Activated effector memory CD4-positive, alpha-beta T cell treated with Interleukin-2 at 50 U/mL for 16 hours (primary cell): Measurements from ENCODE around the gene FEN1.

Experiments
- DNase-seq: peaks from one replicate; pipeline ENCODE4 v3.0.0-alpha.2; 2020

FEN1 gene

DNA sequence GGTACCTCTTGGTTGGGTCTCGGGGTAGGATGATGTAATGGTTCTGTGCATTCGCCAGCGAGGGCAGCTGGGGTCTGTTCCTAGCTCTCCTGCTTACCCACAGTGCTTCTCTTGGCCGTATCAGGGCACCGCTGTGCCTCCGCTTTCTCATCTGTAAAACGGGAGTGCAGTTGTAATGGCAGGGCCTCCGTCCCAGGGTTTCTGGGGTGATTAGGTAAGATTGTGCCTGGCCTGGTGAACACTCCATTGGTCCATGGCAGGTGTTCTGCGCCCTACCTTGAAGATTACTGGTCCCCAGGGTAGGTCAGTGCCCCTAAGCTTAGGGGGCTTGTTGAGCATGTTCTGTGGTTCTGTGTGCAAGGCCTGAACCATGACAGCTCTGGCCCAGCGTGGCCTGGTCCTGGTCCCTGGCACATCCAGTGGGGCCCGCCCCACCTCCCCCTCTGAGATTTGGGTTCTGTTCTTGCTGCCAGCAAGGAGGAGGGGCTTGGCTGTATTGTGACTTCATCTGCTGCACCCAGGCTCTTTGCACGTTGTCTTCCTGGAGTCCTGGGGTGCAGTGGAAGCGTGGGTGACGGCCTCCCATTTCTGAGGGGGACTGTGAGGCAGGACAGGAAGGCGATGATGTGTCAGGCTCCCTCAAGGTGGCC, 35.4 kb upstream of the FEN1 start:
- no peak for DNase-seq

- no peak for DNase-seq
Measured at GRCh38 chr11:61760946-61761345, 31.8 kb upstream of the FEN1 start.

- DNase-seq: no peak
Measured at GRCh38 chr11:61761440-61762222, 31.1 kb upstream of the FEN1 start.

DNA sequence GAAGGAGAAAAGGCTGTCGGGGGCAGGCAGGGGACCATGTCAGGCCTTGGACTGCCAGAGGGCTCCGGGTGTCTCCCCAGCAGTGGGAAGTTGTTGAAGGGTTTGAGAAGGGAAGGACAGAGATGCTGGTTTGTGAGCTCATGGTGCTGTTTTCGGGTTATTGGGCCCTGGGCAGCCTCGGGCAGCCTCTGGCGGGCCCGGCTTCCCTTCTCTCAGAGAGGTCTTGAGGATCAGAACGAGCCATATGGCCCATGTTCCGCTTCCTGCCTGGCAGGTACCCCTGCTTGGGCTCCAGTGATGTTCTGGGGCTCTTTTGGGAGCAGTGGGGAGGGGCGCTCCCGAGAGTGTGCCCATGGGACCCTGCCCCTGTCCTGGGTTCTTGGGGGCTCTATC, 30.5 kb upstream of the FEN1 start:
- DNase-seq: no peak

- no peak for DNase-seq
Measured at GRCh38 chr11:61762798-61763197, 29.9 kb upstream of the FEN1 start.

DNA sequence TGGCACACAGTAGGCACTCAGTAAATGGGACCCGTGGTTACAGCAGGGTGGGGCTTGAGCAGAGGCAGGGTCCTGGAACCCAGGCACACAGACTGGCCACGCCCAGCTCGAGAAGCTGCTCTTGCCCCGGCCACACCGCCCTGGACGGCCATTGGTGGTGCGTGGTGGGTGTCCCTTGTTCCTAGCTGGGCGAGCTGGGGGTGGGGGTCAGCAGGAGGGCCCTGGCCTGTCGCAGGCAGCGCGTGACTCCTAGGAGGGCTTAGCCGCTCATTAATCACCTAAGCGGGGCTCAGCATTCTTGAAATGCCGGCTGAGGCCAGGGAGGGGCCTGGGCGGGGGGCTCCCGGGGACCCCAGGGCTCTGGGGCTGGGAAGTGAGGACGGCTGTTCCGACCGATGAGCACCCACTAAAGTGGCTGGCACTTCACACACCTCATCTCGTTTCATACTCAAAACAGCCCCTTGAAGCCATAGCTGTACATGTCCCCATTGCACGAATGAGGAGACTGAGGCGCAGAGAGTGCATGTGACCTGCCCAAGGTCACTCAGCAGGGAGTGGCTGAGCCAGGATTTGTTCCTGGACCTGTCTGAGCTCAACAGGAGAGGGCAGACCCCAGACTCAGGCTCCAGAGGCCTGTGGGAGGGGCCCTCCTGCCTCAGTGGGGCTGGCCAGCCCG, 28.6 kb upstream of the FEN1 start:
- no peak for DNase-seq

- no peak for DNase-seq
Measured at GRCh38 chr11:61764606-61765260, 28.0 kb upstream of the FEN1 start.

DNA sequence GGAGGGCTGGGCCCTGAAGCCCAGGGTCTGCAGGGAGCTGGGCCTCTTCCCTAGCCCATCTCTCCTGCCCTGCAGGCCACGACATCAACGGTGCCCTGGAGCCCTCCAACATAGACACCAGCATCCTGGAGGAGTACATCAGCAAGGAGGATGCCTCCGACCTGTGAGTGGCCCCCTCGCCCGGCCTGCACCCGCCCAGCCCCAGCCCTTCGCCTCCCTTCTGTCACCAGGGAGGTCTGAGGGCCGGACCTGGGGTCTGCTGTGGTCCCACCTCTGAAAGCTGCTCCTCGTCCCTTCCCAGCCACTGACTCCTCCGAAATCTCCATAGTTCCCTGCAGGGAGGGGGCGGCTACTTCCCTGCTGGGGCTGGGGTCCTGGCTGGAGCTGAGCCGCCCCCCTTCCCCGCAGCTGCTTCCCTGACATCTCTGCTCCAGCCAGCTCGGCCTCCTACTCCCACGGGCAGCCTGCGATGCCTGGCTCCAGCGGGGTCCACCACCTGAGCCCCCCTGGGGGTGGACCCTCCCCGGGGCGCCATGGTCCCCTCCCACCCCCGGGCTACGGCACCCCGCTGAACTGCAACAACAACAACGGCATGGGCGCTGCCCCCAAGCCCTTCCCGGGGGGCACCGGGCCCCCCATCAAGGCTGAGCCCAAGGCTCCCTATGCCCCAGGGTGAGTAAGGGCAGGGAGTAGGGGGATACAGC, 27.0 kb upstream of the FEN1 start:
- no peak for DNase-seq

DNA sequence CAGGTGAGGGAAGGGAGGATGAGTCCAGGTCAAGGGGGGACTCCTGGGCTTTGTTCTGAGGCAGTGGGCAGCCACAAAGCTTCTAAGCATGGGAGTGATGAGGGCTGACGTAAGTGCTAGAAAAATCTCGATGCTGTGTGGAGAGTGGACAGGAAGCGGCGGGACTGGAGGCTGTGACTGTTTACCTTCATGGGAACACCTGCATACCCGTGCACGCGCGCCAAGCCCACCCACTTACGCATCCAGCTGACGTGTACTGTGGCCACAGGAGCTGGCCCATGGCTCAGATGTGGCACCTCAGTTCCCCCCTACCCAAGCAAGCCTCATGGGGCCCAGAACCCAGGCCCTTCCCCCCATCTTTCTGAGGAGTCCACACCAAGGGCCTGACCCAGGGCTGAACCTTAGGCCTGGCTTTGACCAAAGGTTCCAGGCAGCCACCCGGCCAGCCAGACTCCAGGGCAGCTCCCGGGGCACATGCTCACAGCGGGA, 26.3 kb upstream of the FEN1 start:
- DNase-seq: no peak

DNA sequence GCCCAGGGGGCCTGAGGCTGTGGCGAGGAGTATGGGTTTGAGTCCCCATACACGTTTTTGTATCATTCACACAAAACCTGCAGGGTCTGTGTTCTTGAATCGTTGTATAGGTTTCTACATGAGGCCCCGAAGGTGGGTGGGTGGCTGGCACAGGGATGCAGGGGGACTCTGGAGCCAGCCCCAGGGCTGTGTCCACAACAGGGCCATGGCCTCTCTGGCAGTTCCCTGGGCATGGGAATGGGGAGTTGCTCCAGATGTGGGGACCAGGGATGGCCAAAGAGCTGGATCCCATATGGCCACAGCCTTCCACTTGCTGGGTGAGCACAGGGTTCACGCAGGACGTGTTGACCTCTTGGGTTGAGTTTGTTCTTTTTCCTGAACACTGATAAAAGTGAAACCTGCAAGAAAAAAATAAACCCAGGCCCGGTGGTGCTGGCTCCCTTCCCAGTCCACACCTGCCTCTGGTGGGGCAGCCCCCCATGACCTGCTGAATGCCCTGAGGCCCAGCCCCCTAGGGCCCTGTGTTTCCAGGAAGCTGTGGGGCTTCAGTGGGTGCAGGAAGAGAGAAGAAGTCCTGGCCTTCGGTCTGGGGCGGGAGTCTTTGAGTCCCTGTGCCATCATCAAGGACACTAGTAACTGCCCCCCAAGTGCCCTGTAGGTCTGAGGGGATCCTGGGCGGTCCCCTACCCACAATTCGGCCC, 24.2 kb upstream of the FEN1 start:
- no peak for DNase-seq

DNA sequence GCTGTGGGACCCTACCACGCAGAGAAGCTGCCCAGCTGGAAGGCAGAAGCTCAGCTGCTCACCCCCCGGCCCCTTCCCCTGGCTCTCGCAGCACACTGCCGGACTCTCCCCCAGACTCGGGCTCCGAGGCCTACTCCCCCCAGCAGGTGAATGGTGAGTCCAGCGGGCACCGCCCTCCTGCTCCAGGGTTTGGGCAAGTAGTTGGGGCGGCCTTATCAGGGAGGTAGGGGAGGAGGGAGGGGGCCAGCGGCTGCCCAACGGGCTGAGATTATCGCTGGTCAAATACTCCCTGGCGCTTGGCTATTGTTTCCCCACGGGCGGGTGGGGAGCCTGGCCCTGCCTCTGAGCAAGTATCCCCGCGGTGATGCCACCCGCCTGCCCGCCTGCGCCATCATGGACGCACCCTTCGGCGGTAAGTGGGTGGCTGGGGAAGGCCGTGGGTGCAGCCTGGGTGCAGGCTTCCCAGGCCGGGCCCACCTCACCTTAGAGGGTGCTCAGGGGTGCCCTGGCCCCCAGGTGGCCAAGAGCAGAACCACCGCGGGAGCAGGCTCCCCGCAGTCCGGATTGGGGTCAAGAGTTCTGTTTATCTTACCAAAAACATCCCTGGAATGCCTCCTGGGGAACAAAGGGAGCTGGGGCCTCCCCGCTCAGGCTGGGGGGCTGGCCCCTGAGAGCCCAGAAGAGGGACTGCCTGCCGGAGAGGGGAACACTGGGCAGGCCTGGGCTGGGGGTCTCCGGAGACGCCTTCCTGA, 23.4 kb upstream of the FEN1 start:
- DNase-seq: no peak

DNA sequence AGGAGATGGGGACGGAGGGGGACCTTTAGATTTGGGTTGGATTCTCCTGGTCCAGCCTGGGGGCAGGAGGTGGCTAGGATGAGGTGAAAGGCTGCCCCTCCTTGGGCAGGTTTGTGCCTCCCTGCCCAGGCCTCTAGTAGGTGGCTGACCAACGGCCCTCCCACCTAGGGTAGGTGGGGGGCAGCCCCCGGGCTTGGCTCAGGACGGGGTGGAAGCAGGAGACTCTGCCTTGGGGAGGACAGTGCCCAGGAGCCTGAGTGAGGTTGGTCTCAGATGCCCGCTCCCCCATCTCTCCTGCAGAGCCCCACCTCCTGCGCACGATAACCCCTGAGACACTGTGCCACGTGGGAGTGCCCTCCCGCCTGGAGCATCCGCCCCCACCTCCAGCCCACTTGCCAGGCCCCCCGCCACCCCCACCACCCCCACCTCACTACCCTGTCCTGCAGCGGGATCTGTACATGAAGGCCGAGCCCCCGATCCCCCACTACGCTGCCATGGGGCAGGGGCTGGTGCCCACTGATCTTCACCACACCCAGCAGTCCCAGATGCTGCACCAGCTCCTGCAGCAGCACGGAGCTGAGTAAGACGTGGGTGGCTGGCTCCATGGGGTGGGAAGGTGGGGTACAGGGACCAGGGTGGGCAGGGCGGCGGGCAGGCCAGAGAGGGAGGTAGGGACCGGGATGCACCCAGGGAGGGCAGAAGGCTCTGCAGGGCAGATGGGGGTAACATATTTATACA, 22.6 kb upstream of the FEN1 start:
- DNase-seq: no peak

- DNase-seq: no peak
Measured at GRCh38 chr11:61771195-61771894, 21.4 kb upstream of the FEN1 start.

DNA sequence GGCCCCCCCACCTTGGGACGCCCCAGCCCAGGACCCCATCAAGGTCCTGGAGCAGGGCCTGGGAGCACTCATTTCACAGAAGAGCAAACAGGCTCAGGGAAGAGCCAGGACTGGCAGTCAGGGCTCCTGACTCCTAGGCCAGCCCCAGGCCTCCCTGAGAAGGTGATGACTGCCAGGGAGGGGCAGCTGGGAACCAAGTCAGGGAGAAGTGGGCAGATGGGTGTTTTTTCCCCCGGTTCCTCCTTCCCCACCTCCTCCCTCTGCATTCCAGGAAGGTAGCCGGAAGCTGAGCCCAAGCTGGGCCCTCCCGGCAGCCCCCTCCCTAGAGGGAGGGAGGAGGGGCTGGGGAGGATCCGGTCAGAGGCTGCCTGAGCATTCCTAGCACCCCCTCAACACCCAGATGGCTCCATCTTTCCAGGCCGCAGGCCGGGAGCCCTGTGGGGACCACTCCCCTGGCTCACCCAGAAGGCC, 20.7 kb upstream of the FEN1 start:
- no peak for DNase-seq

GRCh38 chr11:61773356-61773755, 19.4 kb upstream of the FEN1 start:
- no peak for DNase-seq

- DNase-seq: no peak
Measured at GRCh38 chr11:61773809-61774208, 18.9 kb upstream of the FEN1 start.

DNA sequence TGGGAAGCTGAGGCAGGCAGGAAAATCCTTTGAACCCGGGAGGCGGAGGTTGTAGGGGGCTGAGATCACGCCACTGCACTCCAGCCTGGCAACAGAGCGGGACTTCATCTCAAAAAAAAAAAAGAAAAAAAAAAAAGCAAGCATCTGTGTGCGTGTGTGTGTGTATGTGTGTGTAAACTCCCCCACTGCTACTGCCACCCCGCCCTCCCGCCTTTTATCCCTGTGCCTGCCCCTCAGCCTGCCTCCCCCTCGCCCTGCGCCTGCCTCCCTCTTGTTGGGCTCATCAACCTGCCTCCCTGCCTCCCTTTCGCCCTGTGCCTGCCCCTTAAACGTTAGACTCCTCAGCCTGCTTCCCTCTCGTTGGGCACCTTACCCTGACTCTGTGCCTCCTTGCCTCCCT, 18.3 kb upstream of the FEN1 start:
- DNase-seq: no peak

DNA sequence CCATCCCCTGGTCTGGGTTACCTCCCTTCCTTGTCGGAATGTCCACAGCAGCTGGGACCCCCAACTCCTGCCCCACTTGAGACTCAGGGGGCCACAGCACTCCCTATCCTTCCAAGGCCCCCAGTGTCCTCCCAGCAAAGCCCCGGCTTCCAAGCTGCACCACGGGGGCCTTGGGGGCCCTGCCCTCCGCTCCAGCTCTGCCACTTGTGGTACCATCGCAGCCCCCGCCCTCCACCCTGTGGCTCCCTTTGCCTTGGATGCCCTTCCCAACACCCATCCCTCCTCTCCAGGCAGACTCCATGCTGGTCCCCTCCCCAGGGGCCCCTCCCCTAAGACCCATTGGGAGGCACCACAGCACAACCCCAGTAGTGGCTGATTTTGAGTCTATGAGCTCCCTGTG, 17.6 kb upstream of the FEN1 start:
- no peak for DNase-seq

- DNase-seq: no peak
Measured at GRCh38 chr11:61775606-61776554, 16.8 kb upstream of the FEN1 start.
